ENCODE measurements around the gene GNG7.

GRCh38 chr19:2641332-2641698, 61.2 kb downstream of the GNG7 start:
- TF ChIP-seq, protein P1, sequence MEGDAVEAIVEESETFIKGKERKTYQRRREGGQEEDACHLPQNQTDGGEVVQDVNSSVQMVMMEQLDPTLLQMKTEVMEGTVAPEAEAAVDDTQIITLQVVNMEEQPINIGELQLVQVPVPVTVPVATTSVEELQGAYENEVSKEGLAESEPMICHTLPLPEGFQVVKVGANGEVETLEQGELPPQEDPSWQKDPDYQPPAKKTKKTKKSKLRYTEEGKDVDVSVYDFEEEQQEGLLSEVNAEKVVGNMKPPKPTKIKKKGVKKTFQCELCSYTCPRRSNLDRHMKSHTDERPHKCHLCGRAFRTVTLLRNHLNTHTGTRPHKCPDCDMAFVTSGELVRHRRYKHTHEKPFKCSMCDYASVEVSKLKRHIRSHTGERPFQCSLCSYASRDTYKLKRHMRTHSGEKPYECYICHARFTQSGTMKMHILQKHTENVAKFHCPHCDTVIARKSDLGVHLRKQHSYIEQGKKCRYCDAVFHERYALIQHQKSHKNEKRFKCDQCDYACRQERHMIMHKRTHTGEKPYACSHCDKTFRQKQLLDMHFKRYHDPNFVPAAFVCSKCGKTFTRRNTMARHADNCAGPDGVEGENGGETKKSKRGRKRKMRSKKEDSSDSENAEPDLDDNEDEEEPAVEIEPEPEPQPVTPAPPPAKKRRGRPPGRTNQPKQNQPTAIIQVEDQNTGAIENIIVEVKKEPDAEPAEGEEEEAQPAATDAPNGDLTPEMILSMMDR (IDR thresholded peaks at IDR 0.05; ENCODE audit: low read depth, low read length, poor library complexity, severe bottlenecking): no peak
- TF ChIP-seq EZH2phosphoT487 (IDR thresholded peaks at IDR 0.05; ENCODE audit: borderline replicate concordance, low read length): no peak

Data from DOHH2 (cell line).